Neural progenitor cell (in vitro differentiated cells): ENCODE data around the gene IGFL3.

Source experiments
- CTCF ChIP-seq: fragments of 200-600 bp; sonication (generic); IDR thresholded peaks from 2 replicates; pipeline ENCODE4 v1.5.1; 2017; ENCODE audit warnings: antibody characterized with exemption, mild to moderate bottlenecking
- EZH2 ChIP-seq: fragments of 200-600 bp; sonication (generic); IDR thresholded peaks from 2 replicates; pipeline ENCODE4 v1.6.1; 2017; ENCODE audit warnings: antibody characterized with exemption, mild to moderate bottlenecking, moderate library complexity

- no peak for TF ChIP-seq CTCF
- no peak for TF ChIP-seq EZH2
Observed at GRCh38 chr19:46116121-46116520, 8.4 kb downstream of the IGFL3 start.
